22Rv1 (cell line): Measurements from ENCODE around the gene MMP20.

Experiments
- H3K27ac ChIP-seq: fragments of 450-650 bp; 2 replicates; pipeline ENCODE4 v1.5.1; 2017
- CTCF ChIP-seq: fragments of 450-650 bp; IDR thresholded peaks from 2 replicates; pipeline ENCODE4 v1.5.1; 2017; ENCODE audit warnings: mild to moderate bottlenecking
- ZFX ChIP-seq: fragments of 450-650 bp; IDR thresholded peaks from 2 replicates; pipeline ENCODE4 v1.6.1; 2017; ENCODE audit warnings: antibody characterized with exemption, borderline replicate concordance

The MMP20 gene

DNA sequence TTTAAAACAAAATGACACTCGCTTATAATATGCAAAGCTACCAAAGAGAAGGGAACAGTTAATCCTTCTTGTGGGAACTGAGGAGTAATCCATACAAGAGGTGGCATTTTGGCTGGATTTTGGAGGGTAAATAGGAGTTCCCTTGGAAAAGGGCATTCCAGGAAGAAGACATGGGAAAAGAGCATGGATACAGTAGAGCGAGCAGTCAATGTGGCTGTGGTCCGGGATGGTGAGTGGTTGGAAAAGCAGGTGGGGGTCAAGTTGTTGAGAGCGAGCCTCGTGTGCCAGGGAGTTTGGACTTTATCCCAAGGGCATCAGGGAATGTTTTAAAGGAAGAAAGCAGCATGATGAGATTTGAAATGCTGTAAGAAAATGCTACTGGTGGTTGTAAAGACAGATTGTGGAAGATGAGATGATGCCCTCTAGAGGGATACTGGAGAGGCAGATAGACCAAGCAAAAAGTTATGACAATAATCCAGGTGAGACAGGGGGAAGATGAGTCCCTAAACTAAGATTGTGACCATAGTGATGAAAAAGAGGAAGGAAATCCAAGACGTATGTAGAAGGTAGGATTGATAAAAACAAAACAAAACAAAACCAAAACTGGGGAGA, 90.8 kb downstream of the MMP20 start:
- TF ChIP-seq ZFX (no peak), CTCF (peak; percentile 41; the same call in 1 of the 2 replicates)

DNA sequence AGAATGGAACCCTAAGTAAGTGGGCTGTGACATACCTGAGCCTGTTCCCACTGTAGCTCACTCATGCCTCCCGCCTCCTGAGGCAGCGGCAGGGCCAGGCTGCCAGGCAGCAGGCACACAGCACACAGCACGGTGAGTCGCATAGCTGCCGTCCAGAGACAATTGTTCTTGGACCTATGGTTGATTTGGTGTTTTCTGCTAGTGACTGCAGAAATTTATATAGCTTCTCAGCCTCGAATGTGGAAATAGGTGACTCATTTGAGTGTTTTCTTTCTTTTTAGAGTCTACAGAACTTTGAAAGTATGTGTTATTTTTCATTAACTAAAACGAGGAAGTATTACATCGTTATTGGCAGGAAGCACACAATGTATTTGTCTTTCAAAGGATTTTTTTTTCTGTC, 94.6 kb downstream of the MMP20 start, which contains the start of gene MMP7:
TSS of gene MMP7 (minus strand) at position 190 of the 400 bp plus-strand sequence. CDS start at position 143, 47 bp downstream.
- H3K27ac ChIP-seq, result no peak within 1 kb of the TSS
- TF ChIP-seq ZFX (no peak), CTCF (no peak)

More for the DNA sequence above, 90.8 kb downstream of the MMP20 start:
- no peak overlapping the region for H3K27ac ChIP-seq

- H3K27ac ChIP-seq, result no peak overlapping the region
- TF ChIP-seq ZFX, result no peak
- no peak for TF ChIP-seq CTCF
Measured at GRCh38 chr11:102528618-102529017, 96.5 kb downstream of the MMP20 start.

DNA sequence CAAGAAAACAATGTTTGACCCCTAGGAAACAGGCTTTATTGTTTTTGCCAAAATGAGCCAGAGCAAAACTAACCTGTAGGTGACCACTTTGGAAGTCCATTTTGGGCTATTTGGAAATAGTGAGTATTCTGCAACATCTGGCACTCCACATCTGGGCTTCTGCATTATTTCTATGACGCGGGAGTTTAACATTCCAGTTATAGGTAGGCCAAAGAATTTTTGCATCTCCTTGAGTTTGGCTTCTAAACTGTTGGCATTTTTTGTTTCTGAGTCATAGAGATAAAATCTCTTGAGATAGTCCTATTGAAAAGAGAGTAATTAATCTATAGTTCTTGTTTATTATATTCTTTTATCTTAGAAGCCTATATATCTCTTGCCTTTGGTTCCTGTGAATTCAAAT, 97.4 kb downstream of the MMP20 start:
- TF ChIP-seq ZFX (no peak), CTCF (no peak)
- no peak overlapping the region for H3K27ac ChIP-seq

DNA sequence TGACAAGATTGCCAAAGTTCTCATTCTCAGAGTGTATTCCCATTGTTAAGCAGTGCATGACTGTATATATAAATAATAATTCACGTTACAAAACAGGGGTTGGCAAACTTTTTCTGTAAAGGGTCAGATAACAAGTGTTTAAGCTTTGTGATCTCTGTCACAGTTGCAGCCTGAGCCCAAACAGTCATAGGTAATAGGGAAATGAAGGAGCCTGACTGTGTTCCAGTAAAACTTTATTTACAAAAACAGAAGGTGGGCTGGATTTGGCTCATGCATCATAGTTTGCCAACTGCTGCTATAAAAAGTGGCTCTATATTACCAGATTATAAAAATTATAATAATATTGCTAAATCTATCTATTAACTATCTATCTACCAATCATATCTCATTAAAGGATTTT, 98.1 kb downstream of the MMP20 start:
- no peak overlapping the region for H3K27ac ChIP-seq
- TF ChIP-seq ZFX (no peak), CTCF (no peak)
